Prostate gland (tissue), 2 donors: Measurements from ENCODE around the gene MYL9. TPM values are rescaled to one million over a fixed set of nuclear protein-coding genes. Genes with fewer than 3 reads are reported as not detected.

ENCODE experiments used
- DNase-seq: peaks from one replicate; pipeline ENCODE4 v3.0.0-alpha.2; 2019; ENCODE audit warnings: low spot score
- H3K27ac ChIP-seq, 2 donors: fragments of 200-600 bp; sonication (generic); 2 replicates each; pipeline ENCODE4 v1.5.1; 2017 to 2019
- H3K27me3 ChIP-seq: fragments of 200-600 bp; sonication (generic); replicated peaks from 2 replicates; pipeline ENCODE4 v1.5.1; 2019; ENCODE audit not compliant: insufficient read depth
- H3K36me3 ChIP-seq, 2 donors: fragments of 200-600 bp; sonication (generic); 1 replicate in 1 of 2; 2 replicates in 1 of 2; pipeline versions ENCODE4 v1.5.1 to v1.8.1; 2017 to 2019
- H3K4me1 ChIP-seq: fragments of 200-600 bp; sonication (generic); replicated peaks from 2 replicates; pipeline ENCODE4 v1.5.1; 2019
- H3K4me3 ChIP-seq, 2 donors: fragments of 200-600 bp; sonication (generic); 2 replicates each; pipeline ENCODE4 v1.5.1; 2017 to 2019
- H3K9me3 ChIP-seq: fragments of 200-600 bp; sonication (generic); 2 replicates; pipeline ENCODE4 v1.5.1; 2017
- POLR2A ChIP-seq: fragments of 450-650 bp; IDR thresholded peaks from one replicate; pipeline ENCODE4 v1.6.1; 2016; ENCODE audit warnings: antibody characterized with exemption, mild to moderate bottlenecking
- POLR2AphosphoS5 ChIP-seq: sonication (generic); formaldehyde crosslinking; IDR thresholded peaks from one replicate; pipeline ENCODE4 v1.6.1; 2017; ENCODE audit warnings: antibody characterized with exemption
- WGBS: methylation state at CpG from one replicate; pipeline ENCODE4 v1.1.5; 2018; 5-methylcytosine and 5-hydroxymethylcytosine counted together
- intact Hi-C: fragments of 100-400 bp; cut with DNase I; formaldehyde crosslinking; loops from one replicate; pipeline ENCODE4 v1.14.2; 2022
- total RNA-seq, 2 donors: library from RNA; depleted of rRNA; stranded (reverse); fragments of >200 nt; gene quantifications; one replicate each; pipeline ENCODE4 v1.1.0, GENCODE V29; 2016
- TF ChIP-seq, protein P1 (sequence below), 4 experiments: fragments of 200-600 bp in 2 of 4; fragments of 450-650 bp in 2 of 4; sonication (generic) in 2 of 4; IDR thresholded peaks; 1 replicate in 3 of 4; 2 replicates in 1 of 4; pipeline ENCODE4 v1.5.1; 2016 to 2019; ENCODE audit warnings: antibody characterized with exemption in 4 of 4, mild to moderate bottlenecking in 2 of 4, moderate library complexity in 2 of 4

Gene MYL9
- total RNA-seq, 2 donors from 2014 or later: 335 to 560 TPM

DNA sequence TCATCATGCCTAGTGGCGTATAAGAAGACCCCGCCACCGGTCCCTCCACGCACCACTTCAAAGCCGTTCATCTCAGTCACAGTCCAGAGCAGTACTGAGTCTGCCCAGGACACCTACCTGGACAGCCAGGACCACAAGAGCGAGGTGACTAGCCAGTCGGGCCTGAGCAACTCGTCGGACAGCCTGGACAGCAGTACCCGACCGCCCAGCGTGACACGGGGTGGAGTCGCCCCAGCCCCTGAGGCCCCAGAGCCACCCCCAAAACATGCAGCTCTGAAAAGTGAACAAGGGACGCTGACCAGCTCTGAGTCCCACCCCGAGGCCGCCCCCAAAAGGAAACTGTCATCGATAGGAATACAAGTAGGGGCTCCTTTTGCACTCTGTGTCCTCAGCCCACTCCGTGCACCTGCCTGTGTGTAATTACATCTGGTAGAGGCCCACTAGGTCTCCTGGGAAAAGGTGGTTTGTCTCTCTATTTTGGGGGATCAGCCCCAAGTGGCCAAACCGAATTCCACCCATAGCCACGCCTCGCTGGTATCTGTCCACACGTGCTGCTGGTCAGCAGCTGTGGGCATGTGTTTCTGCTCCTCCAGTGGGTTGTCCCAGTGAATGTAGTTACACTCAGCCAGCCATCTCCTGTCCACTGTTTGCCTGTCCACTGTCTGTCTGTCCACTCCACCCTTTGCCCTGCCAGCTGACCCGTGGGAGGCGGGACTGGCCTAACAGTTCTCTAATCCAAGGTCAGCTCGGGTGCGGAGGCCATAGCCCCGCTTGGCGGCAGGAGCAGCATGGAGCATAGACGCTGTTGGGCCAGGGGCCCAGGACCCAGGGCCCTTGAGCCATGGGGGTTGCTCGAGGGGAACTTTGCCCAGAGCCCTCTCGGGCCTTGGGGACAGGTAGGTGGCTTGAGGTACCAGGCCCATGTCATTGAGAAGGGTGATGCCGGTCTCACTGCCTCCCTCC is 44.3 kb upstream of the MYL9 start:
- H3K9me3 ChIP-seq: no peaks in the 10 kb centered on the region
- peaks cover 4% of the 10 kb centered on the region for H3K4me1 ChIP-seq
- H3K27ac ChIP-seq: no peak overlapping the region
- no peak for TF ChIP-seq POLR2A
- peaks cover 6 to 20% of the 10 kb centered on the region in 2 donors for H3K36me3 ChIP-seq
- DNase-seq: no peak
- 85% methylated on average over 31 of the region's 33 CpGs for WGBS
- no peak overlapping the region for H3K4me3 ChIP-seq
- intact Hi-C loops: no loop called here
- H3K27me3 ChIP-seq: no peaks in the 10 kb centered on the region

DNA sequence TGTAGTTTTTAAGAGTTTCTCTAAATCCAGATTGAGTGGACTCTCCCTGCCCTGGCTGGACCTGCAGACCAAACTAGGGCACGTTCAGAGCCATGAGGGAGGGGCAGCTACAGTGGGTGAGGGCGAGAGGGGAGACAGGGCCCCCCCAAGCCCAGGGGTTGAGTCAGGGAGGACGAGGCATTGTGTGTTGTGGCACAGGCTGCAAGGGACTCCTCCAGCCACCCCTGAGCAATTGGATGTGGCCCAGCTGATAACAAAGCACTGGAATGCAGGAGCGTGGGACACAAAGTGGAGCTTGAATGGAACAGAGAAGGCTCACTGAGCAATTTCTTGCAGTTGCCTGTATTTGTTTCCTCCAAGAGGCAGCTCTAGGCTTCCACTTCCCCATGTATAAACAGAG is 43.5 kb upstream of the MYL9 start:
- Histone ChIP-seq H3K27ac (no peak overlapping the region), H3K9me3 (no peaks in the 10 kb centered on the region), H3K27me3 (no peaks in the 10 kb centered on the region), H3K4me3 (no peak overlapping the region), H3K36me3 (peaks cover 6 to 20% of the 10 kb centered on the region in 2 donors), H3K4me1 (peaks cover 4% of the 10 kb centered on the region)
- intact Hi-C loops: no loop called here
- DNase-seq: no peak
- WGBS: 32% methylated on average over 4 of the region's 4 CpGs
- TF ChIP-seq POLR2AphosphoS5: no peak
- TF ChIP-seq POLR2A: no peak
- TF ChIP-seq, protein P1, sequence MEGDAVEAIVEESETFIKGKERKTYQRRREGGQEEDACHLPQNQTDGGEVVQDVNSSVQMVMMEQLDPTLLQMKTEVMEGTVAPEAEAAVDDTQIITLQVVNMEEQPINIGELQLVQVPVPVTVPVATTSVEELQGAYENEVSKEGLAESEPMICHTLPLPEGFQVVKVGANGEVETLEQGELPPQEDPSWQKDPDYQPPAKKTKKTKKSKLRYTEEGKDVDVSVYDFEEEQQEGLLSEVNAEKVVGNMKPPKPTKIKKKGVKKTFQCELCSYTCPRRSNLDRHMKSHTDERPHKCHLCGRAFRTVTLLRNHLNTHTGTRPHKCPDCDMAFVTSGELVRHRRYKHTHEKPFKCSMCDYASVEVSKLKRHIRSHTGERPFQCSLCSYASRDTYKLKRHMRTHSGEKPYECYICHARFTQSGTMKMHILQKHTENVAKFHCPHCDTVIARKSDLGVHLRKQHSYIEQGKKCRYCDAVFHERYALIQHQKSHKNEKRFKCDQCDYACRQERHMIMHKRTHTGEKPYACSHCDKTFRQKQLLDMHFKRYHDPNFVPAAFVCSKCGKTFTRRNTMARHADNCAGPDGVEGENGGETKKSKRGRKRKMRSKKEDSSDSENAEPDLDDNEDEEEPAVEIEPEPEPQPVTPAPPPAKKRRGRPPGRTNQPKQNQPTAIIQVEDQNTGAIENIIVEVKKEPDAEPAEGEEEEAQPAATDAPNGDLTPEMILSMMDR (IDR thresholded peaks at IDR 0.05): no peak

DNA sequence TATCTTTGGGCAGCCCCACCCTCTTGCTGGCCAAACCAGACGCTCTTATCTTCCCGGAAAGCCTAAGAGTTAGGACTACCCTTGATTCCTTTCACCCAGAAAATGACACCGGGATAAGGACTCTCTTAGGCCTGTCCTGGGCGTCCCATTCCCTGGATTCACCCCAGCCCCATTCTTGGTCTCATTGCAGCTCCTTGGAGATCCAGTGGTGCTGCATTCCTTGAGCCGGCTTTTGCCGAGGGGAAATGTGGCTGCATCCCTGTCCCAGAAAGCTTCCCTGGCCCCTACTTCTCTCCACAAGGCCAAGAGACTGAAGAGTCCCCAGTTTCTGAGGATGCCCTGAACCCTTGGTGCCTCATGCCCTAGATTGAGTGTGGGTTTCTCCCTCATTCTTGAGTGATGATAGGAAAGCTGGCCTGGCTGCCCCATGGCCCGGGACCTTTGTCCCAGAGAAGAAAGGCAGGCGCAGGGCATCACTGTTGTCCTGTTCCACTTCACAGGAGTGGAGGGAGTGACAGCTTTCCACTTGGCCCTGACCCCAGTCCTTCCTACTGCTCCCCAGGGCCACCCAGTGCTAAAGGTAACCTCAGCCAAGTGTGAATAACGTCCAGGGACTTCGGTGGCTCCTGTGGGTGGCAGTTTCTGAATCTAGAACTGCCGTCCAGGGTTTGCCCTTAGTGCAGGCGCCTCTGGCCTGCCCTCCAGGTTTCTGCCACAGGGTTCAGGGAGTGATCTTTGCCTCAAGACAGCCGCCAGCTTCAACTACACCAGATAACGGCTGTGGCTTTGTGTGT is 42.7 kb upstream of the MYL9 start:
- H3K27ac ChIP-seq: no peak overlapping the region
- intact Hi-C loops: no loop called here
- H3K4me1 ChIP-seq: no peaks in the 10 kb centered on the region
- no peak overlapping the region for H3K4me3 ChIP-seq
- no peaks in the 10 kb centered on the region for H3K27me3 ChIP-seq
- TF ChIP-seq POLR2AphosphoS5 (no peak), POLR2A (no peak)
- TF ChIP-seq, protein P1 (IDR thresholded peaks at IDR 0.05): no peak
- DNase-seq: no peak
- WGBS: 83% methylated on average over 14 of the region's 14 CpGs
- H3K36me3 ChIP-seq: peaks cover 6 to 20% of the 10 kb centered on the region in 2 donors
- no peaks in the 10 kb centered on the region for H3K9me3 ChIP-seq

DNA sequence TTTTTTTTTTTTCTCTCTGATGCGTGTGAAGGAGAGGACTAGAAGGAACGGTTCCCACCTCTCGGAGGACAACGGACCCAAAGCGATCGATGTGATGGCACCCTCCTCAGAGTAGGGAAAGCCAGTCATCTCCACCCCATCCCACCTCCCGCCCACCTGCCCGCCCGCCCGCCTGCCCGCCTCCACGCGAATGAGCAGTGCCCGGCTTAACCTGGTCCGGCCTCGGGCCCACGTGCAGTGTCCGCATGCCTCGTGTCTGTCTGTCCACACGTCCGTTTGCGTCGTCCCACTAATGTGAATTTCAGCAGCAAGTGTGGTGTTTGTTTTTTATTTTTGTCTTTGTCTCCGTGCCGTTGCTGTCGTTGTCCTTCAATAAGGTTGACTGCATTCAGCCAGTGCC is 42.1 kb upstream of the MYL9 start:
- no peak for DNase-seq
- WGBS: 84% methylated on average over 26 of the region's 26 CpGs
- peaks cover 6 to 20% of the 10 kb centered on the region in 2 donors for H3K36me3 ChIP-seq

More for the DNA sequence above, 42.1 kb upstream of the MYL9 start:
- TF ChIP-seq POLR2AphosphoS5: no peak
- TF ChIP-seq, protein P1 (IDR thresholded peaks at IDR 0.05): no peak
- no peak for TF ChIP-seq POLR2A
- no peak overlapping the region for H3K27ac ChIP-seq
- no peak overlapping the region for H3K4me3 ChIP-seq
- intact Hi-C loops: no loop called here
- H3K9me3 ChIP-seq: no peaks in the 10 kb centered on the region
- no peaks in the 10 kb centered on the region for H3K4me1 ChIP-seq
- no peaks in the 10 kb centered on the region for H3K27me3 ChIP-seq
